GM11168 (cell line): Measurements from ENCODE around the gene CHTOP.
"Not testable (repeated sequence)": the region's sequence is repeated elsewhere in the genome, so short reads cannot be mapped to it uniquely, and the experiment has no call there.

Experiments
- in situ Hi-C: fragments of 300-500 bp; cut with MboI; formaldehyde crosslinking; loops from one replicate; pipeline ENCODE4 v1.12.0; 2022; ENCODE audit warnings: low sequenced_read_pairs; ENCODE audit not compliant: unreplicated experiment

Gene CHTOP

GRCh38 chr1:153629971-153630370 lies 3.9 kb upstream of the CHTOP start:
- in situ Hi-C loops, result no loop called here

GRCh38 chr1:153630384-153630783 lies 3.5 kb upstream of the CHTOP start:
- in situ Hi-C loops, result no loop called here

GRCh38 chr1:153631047-153632022 lies 2.5 kb upstream of the CHTOP start:
- in situ Hi-C loops, result no loop called here

- in situ Hi-C loops, result no loop called here
These were observed 609 bp upstream of the CHTOP start for GRCh38 chr1:153633161-153633753.

GRCh38 chr1:153635872-153636271 lies 2.0 kb downstream of the CHTOP start:
- in situ Hi-C loops, result no loop called here

- in situ Hi-C loops, result no loop called here
These were observed 2.4 kb downstream of the CHTOP start for GRCh38 chr1:153636312-153636711.

GRCh38 chr1:153638261-153638660 lies 4.4 kb downstream of the CHTOP start:
- in situ Hi-C loops, result no loop called here

- in situ Hi-C loops, result no loop called here
These were observed 5.4 kb downstream of the CHTOP start for GRCh38 chr1:153639280-153639679.

GRCh38 chr1:153640213-153640612 lies 6.3 kb downstream of the CHTOP start:
- in situ Hi-C loops, result not testable (repeated sequence)

- in situ Hi-C loops, result no loop called here
These were observed 7.0 kb downstream of the CHTOP start for GRCh38 chr1:153640861-153641260.

- in situ Hi-C loops, result no loop called here
These were observed 8.3 kb downstream of the CHTOP start for GRCh38 chr1:153642161-153642560.

- in situ Hi-C loops, result no loop called here
These were observed 9.2 kb downstream of the CHTOP start for GRCh38 chr1:153643100-153643499.

- in situ Hi-C loops, result no loop called here
These were observed 9.9 kb downstream of the CHTOP start for GRCh38 chr1:153643816-153644215.

GRCh38 chr1:153646672-153647345 lies 12.9 kb downstream of the CHTOP start:
- in situ Hi-C loops, result no loop called here

GRCh38 chr1:153647346-153647714 lies 13.5 kb downstream of the CHTOP start:
- in situ Hi-C loops, result no loop called here

- in situ Hi-C loops, result no loop called here
These were observed 14.3 kb downstream of the CHTOP start for GRCh38 chr1:153648000-153648643.

- in situ Hi-C loops, result no loop called here
These were observed 15.4 kb downstream of the CHTOP start for GRCh38 chr1:153649137-153649862.

GRCh38 chr1:153649863-153650235 lies 16.0 kb downstream of the CHTOP start:
- in situ Hi-C loops, result no loop called here

- in situ Hi-C loops, result no loop called here
These were observed 17.9 kb downstream of the CHTOP start for GRCh38 chr1:153651771-153652170.
